ENCODE results near the gene OBP2B.

- TF ChIP-seq EZH2phosphoT487 (conservative IDR thresholded peaks at IDR 0.05; ENCODE audit: low read length) (no peak), CTCF (IDR thresholded peaks at IDR 0.05; ENCODE audit: insufficient read depth, low read length, poor library complexity, severe bottlenecking) (no peak)
These were observed 7.5 kb downstream of the OBP2B start for GRCh38 chr9:133201424-133202144.
